Thyroid gland (tissue), 4 donors: Measurements from ENCODE around the gene SLC29A3. TPM values are rescaled to one million over a fixed set of nuclear protein-coding genes. Genes with fewer than 3 reads are reported as not detected.
A peak's percentile ranks its signal among the peaks of the same experiment; 100 is the strongest.

Experiments
- DNase-seq, 2 donors: peaks; one replicate each; pipeline ENCODE4 v3.0.0-alpha.2; 2019
- H3K27ac ChIP-seq, 3 donors: fragments of 200-600 bp; sonication (generic); 1 replicate in 2 of 3; 2 replicates in 1 of 3; pipeline ENCODE4 v1.5.1; 2016 to 2019; ENCODE audit warnings: mild to moderate bottlenecking in 1 of 3, moderate library complexity in 1 of 3
- H3K27me3 ChIP-seq: fragments of 200-600 bp; sonication (generic); one replicate; pipeline ENCODE4 v1.5.1; 2019
- H3K36me3 ChIP-seq, 2 donors: fragments of 200-600 bp; sonication (generic); one replicate each; pipeline ENCODE4 v1.5.1; 2016 to 2019
- H3K4me1 ChIP-seq, 2 donors: fragments of 200-600 bp; sonication (generic); one replicate each; pipeline ENCODE4 v1.5.1; 2017 to 2019
- H3K4me3 ChIP-seq, 3 donors: fragments of 200-600 bp; sonication (generic); replicated peaks in 1 of 3; 1 replicate in 2 of 3; 2 replicates in 1 of 3; pipeline ENCODE4 v1.5.1; 2016; ENCODE audit warnings: mild to moderate bottlenecking in 1 of 3
- H3K9me3 ChIP-seq: fragments of 200-600 bp; sonication (generic); one replicate; pipeline ENCODE4 v1.5.1; 2017
- POLR2A ChIP-seq, 2 donors: fragments of 450-650 bp; IDR thresholded peaks; one replicate each; pipeline ENCODE4 v1.6.1; 2017; ENCODE audit warnings: antibody characterized with exemption in 2 of 2, mild to moderate bottlenecking in 2 of 2, moderate library complexity in 1 of 2
- WGBS, 2 donors: methylation state at CpG; one replicate each; pipeline ENCODE4 v1.1.5; 2017; 5-methylcytosine and 5-hydroxymethylcytosine counted together
- intact Hi-C: fragments of 100-400 bp; cut with DNase I; formaldehyde crosslinking; loops from one replicate; pipeline ENCODE4 v1.15.1; 2023
- total RNA-seq, 4 donors: library from RNA; depleted of rRNA; stranded (reverse); fragments of >200 nt; gene quantifications; one replicate each; pipeline ENCODE4 v1.2.3, GENCODE V29; 2016
- TF ChIP-seq, protein P1 (sequence below), 6 experiments: fragments of 200-600 bp in 3 of 6; fragments of 450-650 bp in 3 of 6; sonication (generic) in 3 of 6; IDR thresholded peaks; one replicate each; pipeline ENCODE4 v1.5.1; 2016 to 2019; ENCODE audit warnings: antibody characterized with exemption in 6 of 6, mild to moderate bottlenecking in 2 of 6, inconsistent platforms in 1 of 6, moderate library complexity in 1 of 6

SLC29A3 gene
- total RNA-seq, 4 donors from 2014 or later: 5.1 to 8.2 (median 6.7) TPM

DNA sequence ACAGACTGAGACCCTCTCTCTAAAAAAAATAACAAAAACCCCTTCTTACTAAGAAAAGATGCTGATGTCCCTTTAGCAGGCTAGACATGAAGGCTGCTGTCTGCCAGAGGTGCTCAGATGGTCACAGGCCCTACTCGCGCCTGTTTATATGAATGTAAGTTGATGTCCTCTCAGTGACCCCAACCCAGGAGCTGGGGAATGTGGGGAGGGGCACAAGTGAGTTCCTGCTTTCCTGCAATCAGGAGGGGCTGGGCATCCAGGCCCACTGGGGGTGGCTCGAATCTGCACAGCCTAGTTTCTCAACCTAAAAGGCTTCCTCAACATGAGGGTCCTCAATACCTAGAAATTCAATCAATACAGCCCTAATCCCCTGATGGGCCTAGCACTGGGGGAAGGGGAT, 12.1 kb upstream of the SLC29A3 start:
- 63 to 82% methylated on average over 3 of the region's 3 CpGs for WGBS, 2 donors
- intact Hi-C loops: no loop called here
- H3K27me3 ChIP-seq: no peaks in the 10 kb centered on the region
- H3K4me1 ChIP-seq: no peaks in the 10 kb centered on the region
- H3K27ac ChIP-seq: no peak overlapping the region
- TF ChIP-seq, protein P1, sequence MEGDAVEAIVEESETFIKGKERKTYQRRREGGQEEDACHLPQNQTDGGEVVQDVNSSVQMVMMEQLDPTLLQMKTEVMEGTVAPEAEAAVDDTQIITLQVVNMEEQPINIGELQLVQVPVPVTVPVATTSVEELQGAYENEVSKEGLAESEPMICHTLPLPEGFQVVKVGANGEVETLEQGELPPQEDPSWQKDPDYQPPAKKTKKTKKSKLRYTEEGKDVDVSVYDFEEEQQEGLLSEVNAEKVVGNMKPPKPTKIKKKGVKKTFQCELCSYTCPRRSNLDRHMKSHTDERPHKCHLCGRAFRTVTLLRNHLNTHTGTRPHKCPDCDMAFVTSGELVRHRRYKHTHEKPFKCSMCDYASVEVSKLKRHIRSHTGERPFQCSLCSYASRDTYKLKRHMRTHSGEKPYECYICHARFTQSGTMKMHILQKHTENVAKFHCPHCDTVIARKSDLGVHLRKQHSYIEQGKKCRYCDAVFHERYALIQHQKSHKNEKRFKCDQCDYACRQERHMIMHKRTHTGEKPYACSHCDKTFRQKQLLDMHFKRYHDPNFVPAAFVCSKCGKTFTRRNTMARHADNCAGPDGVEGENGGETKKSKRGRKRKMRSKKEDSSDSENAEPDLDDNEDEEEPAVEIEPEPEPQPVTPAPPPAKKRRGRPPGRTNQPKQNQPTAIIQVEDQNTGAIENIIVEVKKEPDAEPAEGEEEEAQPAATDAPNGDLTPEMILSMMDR (IDR thresholded peaks at IDR 0.05): no peak
- TF ChIP-seq POLR2A (IDR thresholded peaks at IDR 0.05): no peak
- no peaks in the 10 kb centered on the region for H3K9me3 ChIP-seq
- DNase-seq: no peak
- no peak overlapping the region for H3K4me3 ChIP-seq
- H3K36me3 ChIP-seq: no peaks in the 10 kb centered on the region

DNA sequence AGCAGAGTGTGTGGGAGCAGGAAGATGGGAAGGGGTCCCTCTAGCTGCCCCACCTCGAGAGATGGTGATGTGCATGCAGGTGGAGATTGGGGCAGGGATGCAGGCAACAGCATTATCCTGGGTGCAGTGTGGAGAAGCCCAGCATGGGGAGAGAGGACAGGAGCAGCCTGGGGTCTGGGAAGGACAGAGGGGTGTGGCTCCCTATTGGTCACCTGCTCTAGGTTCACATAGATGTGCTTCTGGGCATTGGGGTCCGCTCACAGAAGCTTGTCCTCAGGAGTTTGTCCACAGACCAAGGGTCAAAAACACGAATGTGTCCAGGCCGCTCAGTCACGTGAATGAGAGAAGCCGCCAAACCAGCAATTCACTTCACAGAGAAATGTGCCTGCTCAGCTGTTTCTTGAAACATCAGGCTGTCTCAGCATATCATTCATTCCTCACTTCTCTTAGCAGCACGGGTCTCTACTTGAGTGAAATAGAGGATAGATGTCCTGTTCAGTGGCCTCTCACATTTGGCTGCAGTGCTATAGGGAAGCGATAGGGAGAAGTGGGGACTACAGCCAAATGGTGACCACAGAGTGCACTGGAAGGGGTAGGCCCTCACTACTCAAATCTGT, 11.5 kb upstream of the SLC29A3 start:
- no peak overlapping the region for H3K27ac ChIP-seq
- no peak overlapping the region for H3K4me3 ChIP-seq
- H3K4me1 ChIP-seq: peaks cover 0 to 1% of the 10 kb centered on the region in 2 donors
- no peaks in the 10 kb centered on the region for H3K9me3 ChIP-seq
- no peaks in the 10 kb centered on the region for H3K36me3 ChIP-seq
- TF ChIP-seq, protein P1 (IDR thresholded peaks at IDR 0.05): no peak
- no peak for TF ChIP-seq POLR2A (IDR thresholded peaks at IDR 0.05)
- H3K27me3 ChIP-seq: no peaks in the 10 kb centered on the region
- intact Hi-C loops: no loop called here
- 42 to 60% methylated on average over 8 of the region's 8 CpGs for WGBS, 2 donors
- peak in 1 of 2 donors; percentile 70 for DNase-seq

DNA sequence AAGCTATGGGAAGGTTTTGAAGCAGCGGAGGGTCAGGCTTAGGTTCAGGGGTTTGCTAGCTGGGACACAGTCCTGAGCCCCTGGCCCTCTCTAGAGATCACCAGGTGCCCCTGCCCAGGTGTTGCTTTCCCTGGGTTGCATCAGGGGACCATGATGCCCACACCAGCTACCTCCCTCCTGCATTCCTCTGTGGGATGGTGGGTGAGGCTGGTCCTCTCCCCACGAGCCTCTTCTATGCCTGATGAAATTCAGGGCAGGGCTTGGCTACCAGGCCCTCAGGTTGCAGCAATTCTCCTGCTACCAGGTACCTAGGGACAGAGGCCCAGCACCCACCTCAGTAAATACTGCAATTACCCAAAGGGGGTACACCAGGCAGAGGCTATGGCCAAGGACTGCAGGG, 10.8 kb upstream of the SLC29A3 start:
- Histone ChIP-seq H3K4me1 (peaks cover 0 to 7% of the 10 kb centered on the region in 2 donors), H3K9me3 (no peaks in the 10 kb centered on the region), H3K4me3 (no peak overlapping the region), H3K27ac (no peak overlapping the region), H3K27me3 (no peaks in the 10 kb centered on the region), H3K36me3 (no peaks in the 10 kb centered on the region)
- TF ChIP-seq POLR2A (IDR thresholded peaks at IDR 0.05): no peak
- TF ChIP-seq, protein P1 (IDR thresholded peaks at IDR 0.05): no peak
- intact Hi-C loops: no loop called here
- DNase-seq: no peak
- WGBS, 2 donors: 83 to 90% methylated on average over 2 of the region's 2 CpGs

DNA sequence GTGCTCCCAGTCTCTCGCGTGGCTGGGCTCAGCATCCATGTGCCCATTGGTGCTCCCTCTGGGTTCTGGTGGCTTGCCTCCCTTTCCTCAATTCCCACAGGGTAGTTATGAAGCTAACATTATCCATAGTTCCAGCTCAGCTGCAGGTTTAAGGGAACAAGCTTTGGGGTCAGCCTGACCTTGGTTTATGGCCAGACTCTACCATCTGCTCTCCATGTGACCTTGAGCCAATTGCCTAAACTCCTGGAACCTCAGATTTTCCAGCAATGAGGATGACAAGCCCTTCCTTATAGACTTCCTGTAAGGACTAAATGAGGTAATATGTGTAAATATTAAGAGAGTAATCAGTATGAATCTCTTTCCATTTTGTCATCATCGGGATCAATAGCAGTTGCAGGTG, 10.1 kb upstream of the SLC29A3 start:
- Histone ChIP-seq H3K27me3 (no peaks in the 10 kb centered on the region), H3K9me3 (no peaks in the 10 kb centered on the region), H3K4me1 (peaks cover 0 to 8% of the 10 kb centered on the region in 2 donors), H3K4me3 (no peak overlapping the region), H3K36me3 (no peaks in the 10 kb centered on the region), H3K27ac (no peak overlapping the region)
- DNase-seq: no peak
- intact Hi-C loops: no loop called here
- 66 to 84% methylated on average over 3 of the region's 3 CpGs for WGBS, 2 donors
- no peak for TF ChIP-seq POLR2A (IDR thresholded peaks at IDR 0.05)
- TF ChIP-seq, protein P1 (IDR thresholded peaks at IDR 0.05): no peak

DNA sequence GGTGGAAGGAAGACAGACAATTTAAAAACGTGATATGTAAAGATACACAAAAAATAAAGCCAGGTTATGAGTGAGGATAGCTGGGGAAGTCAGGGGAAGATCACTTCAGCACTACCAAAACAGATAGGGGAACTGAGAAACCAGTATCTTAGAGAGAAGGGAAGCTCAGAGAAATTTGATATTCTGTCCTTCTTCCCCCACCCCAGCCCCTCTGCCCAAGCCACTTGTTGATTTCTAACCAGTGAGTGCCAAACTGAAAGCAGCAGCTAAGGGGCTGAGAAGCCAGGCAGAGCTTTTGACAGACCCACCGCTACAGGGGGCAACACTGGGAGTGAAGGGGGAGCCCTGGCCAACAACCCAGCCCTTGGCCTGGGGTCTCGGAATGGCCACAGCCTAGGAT, 9.1 kb upstream of the SLC29A3 start:
- TF ChIP-seq, protein P1 (IDR thresholded peaks at IDR 0.05): no peak
- no peak for TF ChIP-seq POLR2A (IDR thresholded peaks at IDR 0.05)
- H3K4me3 ChIP-seq: no peak overlapping the region
- 66 to 79% methylated on average over 3 of the region's 3 CpGs for WGBS, 2 donors
- intact Hi-C loops: no loop called here
- H3K9me3 ChIP-seq: no peaks in the 10 kb centered on the region
- H3K27ac ChIP-seq: no peak overlapping the region
- H3K27me3 ChIP-seq: no peaks in the 10 kb centered on the region
- peaks cover 6 to 16% of the 10 kb centered on the region in 2 donors for H3K4me1 ChIP-seq
- H3K36me3 ChIP-seq: no peaks in the 10 kb centered on the region
- no peak for DNase-seq
